ENCODE results near the gene CCDC30.

DNA sequence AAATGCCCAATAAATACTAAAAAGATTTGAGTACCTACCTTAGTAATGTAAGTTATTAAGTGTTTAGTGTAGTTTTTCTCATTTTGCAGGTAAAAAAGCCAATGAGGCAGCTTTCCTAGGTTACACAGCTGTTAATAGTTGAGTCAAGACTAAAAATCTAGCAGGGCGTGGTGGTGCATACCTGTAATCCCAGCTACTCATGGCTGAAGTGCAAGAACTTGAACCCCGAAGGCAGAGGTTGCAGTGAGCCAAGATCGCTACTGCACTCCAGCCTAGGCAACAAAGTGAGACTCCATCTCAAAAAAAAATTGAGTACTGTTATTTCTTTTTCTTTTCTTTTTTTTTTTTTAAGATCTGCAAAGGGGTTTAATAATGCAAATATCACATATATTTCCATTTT is 226.8 kb downstream of the CCDC30 start:
- TF ChIP-seq, protein P1, sequence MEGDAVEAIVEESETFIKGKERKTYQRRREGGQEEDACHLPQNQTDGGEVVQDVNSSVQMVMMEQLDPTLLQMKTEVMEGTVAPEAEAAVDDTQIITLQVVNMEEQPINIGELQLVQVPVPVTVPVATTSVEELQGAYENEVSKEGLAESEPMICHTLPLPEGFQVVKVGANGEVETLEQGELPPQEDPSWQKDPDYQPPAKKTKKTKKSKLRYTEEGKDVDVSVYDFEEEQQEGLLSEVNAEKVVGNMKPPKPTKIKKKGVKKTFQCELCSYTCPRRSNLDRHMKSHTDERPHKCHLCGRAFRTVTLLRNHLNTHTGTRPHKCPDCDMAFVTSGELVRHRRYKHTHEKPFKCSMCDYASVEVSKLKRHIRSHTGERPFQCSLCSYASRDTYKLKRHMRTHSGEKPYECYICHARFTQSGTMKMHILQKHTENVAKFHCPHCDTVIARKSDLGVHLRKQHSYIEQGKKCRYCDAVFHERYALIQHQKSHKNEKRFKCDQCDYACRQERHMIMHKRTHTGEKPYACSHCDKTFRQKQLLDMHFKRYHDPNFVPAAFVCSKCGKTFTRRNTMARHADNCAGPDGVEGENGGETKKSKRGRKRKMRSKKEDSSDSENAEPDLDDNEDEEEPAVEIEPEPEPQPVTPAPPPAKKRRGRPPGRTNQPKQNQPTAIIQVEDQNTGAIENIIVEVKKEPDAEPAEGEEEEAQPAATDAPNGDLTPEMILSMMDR (IDR thresholded peaks at IDR 0.05), result no peak
- TF ChIP-seq EP300 (IDR thresholded peaks at IDR 0.05) (no peak), POLR2AphosphoS5 (IDR thresholded peaks at IDR 0.05) (no peak)
